Smooth muscle cell of the brain vasculature (primary cell): ENCODE measurements around the gene SLC12A7.
"Not testable (repeated sequence)": the region's sequence is repeated elsewhere in the genome, so short reads cannot be mapped to it uniquely, and the experiment has no call there.

Source experiments
- DNase-seq: peaks from one replicate; pipeline ENCODE4 v3.0.0-alpha.2; 2012; ENCODE audit warnings: low read depth, low spot score

SLC12A7 gene

DNA sequence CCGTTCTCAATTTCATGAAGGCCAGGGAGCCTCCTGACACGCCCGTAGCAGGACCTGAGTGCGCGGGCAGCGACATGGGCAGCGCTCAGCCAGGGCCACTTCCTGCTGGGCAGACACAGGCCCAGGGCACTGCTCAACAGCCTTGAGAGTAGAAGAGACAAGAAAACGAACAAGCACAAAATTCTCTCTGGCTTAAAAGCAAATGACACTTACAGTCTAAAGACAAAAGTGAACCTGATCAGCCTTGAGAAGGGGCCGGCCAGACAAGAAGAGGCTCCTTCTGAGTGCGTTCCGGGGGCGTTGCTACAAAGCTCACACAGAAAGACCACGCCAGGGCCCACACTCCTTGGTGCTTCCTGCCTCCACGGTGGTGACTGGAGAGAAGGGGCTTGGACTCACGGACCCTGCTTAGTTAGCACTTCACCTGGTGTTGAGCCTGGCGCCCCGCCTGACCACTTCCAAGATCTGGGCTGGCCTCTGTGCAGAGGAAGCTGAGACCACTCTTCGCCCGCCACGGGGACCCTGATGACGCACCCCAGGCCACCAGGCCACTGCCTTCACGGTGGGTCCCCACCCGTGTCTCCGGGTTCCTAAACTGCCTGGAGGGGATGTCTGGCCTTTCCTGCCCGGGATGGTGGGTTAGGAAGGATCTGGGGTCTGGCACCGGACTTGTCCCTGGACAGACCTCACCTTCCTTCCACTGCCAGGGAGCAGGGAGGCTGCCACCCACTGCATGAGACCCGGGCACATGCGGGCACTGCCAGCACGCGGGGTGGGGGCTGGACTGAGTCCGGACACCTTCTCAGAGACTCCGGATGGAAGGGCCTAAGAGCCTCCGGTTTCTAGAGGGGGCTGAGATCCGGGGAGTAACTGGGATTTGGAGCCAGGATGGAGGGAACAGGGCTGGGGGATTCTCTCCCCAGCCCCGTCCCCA is 1.3 kb downstream of the SLC12A7 start:
- no peak for DNase-seq

DNA sequence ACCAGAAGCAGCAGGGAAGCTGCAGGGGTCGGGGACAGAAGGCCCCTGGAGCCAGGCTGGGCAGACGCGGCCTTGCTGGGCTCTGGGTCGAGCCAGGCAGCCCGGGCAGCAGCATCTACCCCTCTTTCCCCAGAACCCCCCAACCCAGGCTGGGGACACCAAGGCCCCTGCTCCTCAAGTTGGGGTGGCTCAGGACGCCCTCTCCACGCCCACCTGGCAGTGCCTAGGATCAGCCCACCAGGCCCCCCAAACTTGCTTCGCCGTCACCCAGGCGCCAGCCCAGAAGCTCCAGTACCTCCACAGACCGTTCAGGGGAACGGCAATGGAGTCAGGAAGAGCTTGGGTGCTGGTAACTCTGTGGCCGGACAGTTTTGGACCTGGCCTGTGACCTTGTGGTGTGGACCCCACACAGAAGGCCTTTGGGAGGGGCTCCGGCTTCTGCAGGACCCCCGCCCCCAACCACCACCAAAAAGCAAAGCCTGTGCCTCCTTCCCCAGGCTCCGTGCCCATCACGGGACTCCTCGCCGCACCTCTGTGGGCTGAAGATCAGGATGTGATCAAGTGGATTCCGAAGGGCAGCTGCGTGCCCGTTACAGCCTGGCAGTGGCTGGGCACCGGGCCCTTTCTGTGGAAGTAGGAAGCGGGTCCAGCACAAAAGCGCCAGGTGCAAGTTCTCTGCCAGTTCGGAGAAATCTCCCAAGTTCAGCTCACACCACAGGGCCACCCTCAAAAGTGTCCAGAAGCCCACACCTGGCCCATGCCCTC is 2.1 kb downstream of the SLC12A7 start:
- DNase-seq = no peak

DNA sequence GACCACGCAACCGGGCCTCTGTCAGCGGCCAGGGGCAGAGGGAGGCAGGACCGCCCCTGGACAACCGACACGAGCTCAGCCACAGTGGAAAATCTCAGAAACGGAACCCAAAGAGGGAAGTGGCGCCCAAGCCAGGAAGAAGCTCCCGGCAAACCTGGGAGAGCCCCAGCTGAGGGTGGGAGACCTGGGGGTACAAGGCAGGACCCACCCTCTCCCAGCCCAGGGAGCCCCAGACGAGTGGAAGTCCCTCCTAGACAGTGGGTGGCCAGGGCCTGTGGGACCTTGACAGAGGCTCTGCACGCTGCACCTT is 3.0 kb downstream of the SLC12A7 start:
- DNase-seq = no peak

DNA sequence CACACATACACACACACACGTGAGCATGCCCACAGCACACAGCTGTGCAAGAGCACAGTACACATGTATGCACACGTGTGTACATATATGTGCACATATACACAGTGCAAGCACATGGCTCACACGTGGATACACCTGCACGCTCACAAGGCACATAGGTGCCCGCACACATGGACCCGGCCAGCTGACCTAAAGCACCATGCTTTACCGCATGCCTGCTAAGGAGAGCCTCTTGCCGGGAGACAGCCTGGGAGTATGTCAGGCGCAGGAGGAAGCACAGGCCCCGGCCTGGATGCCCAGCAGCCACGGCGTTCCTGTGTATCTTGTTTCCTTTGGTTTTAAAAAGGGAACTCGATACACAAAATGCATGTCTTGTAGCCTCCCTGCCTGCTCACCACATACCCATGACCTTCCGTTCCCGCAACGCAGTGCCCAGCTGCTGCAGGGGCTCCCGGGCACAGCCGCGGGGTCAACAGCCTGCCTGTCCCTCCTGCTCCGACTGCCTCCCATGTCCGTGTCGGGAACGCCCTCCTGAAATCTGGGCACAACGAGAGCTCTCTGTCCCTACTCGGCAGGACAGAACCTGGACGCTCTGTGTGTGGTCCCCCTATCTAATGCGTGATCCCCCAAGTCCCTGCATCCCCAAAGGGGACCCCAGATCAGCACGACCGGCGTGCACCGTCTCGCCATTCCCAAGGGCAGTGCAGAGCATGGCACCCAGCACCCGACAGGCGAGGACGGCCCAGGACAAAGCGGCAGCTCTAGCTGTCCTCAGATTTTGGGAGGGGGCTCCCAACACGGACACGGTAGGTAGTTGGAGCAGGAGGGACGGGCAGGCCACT is 3.6 kb downstream of the SLC12A7 start:
- no peak for DNase-seq

DNA sequence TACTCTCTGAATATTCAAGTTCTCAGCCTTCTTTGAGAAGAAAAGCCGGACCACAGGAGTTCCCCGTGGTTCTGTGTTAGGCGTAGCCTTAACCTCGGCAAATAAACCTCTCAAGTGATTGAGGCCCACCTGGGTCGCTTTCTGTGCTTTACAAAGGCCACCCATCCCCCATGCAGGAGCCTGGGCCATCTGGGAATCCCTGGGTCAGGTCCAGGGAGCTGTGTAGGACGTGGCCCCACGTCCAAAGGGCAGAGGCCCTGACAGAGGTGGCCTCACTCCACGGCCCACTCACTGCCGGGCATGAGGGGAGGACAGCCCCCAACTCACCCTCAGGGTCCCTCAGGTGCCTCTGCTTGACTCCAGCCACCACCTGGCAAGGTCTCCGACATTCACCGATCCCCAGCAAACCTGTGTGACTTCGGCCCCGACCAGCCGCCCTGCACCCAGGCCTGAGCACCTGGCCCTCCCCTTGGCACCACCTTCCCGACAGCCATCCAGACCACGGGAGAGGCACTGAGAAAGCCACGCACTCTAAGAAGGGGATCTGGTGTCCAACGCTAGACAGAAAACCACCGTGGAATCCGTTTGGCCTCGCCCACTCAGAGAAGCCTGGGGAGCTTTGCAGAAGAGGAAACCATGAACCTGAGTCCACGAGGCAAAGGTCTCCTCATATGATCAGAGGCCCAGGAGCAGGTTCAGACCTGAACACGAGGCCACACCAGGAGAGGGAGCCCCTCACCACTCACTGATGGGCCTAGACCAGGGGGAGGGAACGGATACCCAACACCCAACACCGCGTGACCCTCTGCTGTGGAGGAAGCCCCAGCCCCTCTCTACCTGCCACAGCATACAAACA is 4.5 kb downstream of the SLC12A7 start:
- DNase-seq = no peak

DNA sequence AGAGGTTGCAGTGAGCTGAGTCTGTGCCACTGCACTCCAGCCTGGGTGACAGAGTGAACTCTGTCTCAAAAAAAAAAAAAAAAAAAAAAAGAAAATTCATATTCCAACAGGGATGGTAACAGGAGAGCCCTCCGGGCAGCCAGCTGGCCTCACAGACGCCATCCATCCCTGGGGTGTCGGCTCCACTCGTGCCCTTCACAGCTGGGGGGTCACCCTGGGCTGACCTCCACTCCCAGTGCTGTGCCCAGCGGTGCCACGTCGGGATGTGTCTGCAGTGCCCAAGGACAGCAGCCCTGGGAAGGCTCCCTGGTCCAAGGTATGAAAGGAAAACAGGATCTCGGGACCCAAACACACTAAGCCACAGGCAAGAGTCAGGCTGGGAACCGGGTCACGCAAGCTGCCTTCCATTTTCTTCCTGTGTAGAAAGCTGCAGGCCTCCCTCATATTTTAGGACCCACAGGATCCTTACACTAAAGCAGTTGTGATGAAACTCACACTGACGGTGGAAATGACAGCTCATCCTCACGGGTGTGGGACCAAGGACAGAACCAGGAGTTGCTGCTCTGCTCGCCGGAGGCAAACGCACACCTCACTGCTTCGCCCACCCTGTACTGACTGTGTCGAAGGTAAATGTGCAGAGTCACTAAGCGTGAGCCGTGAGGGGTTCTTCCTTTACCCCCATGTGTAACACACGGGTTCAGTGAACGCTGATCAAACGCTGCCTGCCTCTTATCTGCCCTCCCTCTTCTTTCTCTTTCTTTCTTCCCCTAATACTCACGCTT is 5.3 kb downstream of the SLC12A7 start:
- DNase-seq = no peak

DNA sequence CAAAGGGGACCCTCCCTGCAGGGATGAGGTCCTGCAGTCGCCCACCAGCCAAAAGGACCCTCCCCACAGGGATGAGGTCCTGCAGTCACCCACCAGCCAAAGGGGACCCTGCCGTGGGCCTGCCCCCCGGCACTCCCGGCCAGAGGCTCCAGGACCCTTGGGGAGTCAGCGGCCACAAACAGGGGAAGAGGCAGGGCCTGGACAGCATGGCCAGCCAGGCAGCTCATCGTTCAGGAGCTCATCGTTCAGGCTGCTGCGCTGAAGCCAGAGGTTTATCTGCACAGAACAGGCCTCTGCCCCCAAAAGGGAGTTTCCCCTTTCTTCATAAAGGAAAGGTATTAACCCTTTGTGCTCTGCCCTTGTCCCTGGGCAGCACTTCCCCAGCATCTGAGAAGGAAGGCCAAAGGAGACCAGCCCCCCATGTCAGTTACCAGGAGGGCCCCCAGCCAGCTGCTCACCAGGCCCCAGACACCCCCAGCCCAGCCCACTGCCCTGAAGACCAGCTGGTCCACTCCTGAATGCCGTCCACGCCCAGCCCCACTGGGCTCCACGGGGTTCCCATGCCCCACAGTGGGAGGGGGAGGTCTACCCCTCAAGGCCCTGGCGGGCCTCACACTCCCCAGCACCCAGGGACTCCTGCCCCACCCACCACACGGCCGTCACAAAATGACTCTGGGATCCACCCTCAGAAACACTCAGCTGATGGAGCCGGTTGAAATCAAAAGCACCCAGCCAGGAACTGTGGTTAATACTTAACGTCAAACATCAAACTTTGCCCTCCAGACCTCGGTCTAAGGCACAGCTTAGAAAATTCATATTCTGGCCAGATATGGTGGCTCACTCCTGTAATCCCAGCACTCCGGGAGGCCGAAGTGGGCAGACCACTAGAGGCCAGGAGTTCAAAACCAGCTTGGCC is 6.3 kb downstream of the SLC12A7 start:
- no peak for DNase-seq

DNA sequence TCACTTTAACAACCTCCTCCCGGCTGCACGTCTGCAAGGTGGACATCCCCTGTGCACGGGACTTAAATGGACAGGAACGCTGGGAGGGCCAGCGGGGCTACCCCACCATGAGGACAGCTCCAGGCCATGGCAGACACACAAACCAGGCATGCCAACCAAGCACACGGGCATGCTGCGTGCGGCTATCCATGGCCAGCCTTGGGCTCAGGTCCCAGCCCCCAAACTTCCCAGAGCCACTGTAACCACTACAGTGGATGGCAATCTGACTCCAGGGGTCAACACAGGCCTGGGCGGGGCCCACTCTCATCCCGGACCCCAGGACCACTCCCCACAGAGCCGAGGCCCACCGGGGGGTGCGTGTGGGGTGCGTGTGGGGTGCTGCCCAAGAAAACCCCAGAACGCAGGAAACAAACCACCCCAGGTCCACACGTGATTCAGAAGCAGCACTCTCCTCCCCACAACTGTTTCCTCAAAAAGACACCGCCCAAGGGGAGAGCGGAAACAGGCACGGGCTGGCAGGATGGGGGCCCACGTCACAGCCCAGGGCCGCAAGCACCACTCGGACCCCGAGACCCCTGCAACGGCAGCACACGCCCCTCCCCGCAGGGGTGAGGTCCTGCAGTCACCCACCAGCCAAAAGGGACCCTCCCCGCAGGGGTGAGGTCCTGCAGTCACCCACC is 7.4 kb downstream of the SLC12A7 start:
- DNase-seq = no peak

DNA sequence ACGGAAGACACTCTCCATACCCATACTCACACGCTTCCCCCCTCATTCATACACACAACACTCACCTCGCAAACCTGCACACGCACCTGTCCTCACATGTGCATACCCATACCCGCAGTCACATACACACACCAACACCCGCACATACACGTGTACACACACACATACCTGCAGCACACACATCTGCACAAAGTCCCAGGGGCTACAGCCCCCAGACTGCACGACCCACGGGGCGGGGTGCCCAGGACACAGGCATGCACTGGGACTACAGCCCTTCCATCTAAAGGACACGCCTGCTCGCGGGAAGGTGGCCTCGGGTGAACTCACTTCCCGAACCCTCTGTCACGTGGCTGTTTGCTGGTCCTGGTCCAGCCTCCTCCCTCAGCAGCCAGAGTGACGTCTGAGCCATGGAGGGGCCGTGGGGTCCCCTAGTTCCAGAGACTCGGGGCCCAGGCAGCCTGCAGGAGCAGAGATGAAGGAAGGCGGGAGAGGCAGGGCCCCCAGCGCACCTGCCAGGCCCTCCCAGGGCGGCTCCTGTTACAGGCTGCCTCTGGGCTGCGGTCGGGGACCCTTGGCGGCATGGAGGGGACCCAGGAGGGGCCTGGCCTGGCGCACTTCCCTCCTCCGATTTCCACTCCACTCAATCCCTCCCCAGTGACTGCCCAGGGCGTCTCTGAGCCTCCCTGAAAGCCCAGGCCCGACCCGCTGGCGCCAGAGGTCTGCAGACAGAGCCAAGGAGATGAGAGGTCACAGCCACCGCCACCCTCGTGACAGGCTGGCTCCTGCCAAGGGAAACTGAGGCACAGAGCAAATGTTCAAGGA is 8.1 kb downstream of the SLC12A7 start:
- no peak for DNase-seq

DNA sequence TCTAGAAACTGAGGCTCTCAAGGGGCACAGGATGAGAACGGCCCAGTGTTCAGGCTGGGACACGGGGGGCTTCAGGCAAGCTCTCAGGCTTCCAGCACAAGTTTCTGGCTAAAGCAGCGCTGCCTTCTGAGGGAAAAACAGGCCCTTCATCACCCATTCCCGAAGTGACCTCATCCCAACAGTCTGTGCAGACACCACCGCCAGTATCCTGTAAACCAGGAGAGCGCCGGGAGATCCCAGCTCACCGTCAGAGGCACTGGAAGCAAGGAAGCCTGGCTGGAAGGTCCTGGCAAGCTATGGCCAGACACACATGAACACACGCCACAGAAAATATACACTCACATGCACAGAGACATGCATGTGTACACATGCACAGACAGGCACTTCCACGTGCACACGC is 8.8 kb downstream of the SLC12A7 start:
- DNase-seq = no peak

DNA sequence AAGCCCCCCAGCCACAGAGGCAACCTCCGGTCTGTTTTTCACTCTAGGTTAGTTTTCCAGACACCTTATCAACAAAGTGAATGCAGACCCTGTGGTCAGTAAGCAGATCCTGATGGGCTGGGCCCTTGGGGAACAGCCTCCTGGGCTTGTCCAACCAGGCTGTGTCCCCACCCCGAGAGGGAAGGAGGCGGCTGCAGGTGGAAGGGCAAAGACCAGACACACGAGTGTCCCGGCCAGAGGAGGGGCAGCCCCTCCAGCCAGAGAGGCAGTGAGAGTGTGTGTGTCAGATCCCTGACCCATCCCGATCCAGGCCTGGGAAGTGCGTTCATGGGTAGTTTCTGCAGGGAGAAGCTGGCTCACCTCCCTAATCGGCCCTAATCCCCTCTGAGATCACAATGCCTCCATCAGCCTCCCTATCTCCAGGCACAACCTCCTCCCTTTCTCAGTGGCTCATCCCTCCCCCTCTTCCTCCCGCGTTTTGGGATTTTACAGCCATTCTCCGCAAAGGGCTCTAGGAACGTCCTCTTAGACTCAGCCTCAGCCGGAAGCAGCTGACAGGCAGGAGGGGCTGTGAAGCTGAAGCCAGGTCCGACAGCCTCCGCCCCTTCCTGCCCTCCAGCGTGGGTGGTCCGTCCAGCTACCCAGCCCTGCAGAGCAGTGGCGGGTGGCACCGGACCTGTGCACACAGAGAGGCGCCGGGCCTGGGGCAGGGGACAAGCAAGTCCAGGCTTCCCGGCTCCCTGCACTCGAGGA is 9.7 kb downstream of the SLC12A7 start:
- no peak for DNase-seq

DNA sequence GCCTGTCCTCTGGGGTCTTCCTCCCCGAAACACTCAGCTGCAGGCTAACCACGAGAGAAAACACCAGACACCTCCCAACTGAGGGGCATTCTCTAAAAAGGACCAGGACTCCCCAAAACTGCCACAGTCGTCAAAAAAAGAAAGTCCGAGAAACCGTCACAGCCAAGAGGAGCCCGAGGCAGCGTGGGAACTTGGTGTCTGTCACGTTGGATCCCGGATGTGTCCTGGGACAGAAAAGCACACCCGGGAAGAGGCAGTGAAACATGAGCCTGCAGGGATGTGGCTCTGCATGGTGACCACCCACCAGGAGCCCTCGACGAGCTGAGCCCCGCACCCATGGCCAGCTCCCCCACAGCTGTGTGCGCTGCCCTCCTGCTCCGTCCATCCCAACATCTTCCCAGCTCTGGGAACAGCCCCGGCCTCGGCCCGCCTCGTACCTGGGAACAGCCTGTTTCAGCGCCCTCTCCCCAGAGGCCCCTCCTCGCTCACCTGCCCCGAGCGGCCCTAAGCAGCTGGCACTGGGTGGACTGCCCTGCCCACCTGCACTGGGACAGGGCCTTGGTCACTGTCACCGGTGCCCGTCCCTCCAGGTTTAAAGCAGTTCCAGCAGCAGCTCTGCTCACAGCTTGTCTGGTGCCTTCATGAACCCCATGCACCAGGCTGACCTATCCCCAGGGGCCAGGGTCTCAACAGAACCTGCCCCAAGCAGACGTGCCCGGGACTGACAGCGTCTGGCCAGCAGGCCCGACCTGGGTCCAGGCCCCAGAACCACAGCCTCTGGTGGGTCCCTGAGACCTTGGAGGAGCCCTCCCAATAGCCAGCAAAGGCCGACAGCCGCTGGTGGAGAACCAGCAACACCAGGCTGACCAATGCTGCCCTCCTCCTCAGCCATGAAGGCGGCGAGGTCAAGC is 10.9 kb downstream of the SLC12A7 start:
- no peak for DNase-seq

DNA sequence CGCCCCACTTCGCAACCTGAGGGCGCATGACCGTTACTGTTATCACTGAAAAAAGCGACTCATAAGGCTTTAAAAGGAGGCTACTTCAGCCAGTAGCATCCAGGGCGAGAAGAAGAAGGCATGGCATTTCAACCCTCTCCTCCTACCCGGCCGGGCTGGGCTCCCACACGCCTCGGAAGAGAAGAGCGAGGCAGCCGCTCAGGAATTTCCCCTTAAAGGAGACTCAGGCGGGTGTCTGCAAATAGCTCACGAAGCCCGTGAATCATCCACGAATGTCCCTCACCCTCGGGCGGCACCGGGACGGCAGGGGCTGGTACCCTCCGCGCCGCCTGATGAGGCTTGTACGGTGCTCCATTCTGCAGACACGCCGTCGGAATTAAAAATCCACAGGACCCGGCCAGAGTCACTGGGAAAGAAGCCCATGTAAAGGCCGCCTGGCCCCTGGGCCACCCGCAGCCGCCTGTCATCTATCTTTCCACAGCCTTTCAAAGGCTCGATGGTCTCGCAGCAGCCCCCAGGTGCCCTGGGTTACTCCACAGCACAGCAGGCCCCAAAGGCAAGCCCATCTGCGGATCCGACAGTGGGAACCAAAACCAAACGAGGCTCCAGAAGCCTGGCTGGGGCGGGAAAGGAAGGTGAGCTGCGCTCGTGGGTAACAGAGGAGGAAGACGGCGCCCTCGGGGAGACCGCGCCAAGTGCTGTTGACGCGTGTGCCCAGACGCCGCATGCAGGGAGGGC is 11.8 kb downstream of the SLC12A7 start:
- DNase-seq = no peak

DNA sequence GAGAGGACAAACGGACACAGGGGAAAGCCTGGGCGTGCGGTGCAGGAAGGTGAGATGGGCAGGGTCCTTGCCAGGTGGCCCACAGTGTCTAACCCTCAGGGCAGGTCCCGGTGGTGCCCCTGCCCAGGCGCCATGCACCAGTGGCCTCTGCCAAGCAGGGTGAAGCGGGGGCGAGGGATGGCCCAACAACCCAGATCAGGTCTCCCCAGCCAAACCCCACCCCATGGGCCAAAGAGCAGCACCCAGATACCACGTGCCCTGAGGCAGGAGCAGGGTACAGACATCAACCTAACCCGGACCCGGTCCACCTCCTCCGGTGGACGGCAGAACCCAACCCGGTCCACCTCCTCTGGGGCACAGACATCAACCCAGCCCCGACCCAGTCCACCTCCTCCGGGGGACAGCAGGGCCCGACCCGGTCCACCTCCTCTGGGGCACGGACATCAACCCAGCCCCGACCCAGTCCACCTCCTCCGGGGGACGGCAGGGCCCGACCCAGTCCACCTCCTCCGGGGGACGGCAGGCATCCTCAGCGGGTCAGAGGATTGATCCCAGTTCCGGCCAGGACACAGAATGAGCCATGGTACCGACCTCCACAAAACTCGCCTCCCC is 12.8 kb downstream of the SLC12A7 start:
- DNase-seq = no peak

DNA sequence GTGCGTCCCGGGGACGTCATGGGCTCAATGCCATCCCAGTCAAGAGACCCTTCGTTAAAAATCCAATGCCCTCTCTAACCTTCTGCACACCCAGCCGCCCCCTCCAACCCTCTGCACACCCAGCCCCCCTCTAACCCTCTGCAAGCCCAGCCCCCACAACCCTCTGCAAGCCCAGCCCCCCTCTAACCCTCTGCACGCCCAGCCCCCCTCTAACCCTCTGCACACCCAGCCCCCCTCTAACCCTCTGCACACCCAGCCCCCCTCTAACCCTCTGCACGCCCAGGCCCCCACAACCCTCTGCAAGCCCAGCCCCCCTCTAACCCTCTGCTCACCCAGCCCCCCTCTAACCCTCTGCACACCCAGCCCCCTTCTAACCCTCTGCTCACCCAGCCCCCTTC is 13.9 kb downstream of the SLC12A7 start:
- DNase-seq = not testable (repeated sequence)
